NB4 (cell line): ENCODE results near the gene ZSWIM8.
A peak's percentile ranks its signal among the peaks of the same experiment; 100 is the strongest.

Source experiments
- DNase-seq: peaks from one replicate; pipeline ENCODE4 v3.0.0; 2010; ENCODE audit warnings: low read depth
- H3K4me3 ChIP-seq: one replicate; pipeline ENCODE4 v1.5.1; 2011; ENCODE audit warnings: mild to moderate bottlenecking, low read depth, low read length, moderate library complexity
- MYC ChIP-seq: IDR thresholded peaks from 2 replicates; pipeline ENCODE4 v1.6.1; 2011; ENCODE audit warnings: low read depth, low read length
- POLR2A ChIP-seq: IDR thresholded peaks from 2 replicates; pipeline ENCODE4 v1.6.1; 2011; ENCODE audit warnings: mild to moderate bottlenecking; ENCODE audit not compliant: insufficient read length; ENCODE audit errors: extremely low read depth
- TF ChIP-seq, protein P1 (sequence below): IDR thresholded peaks from one replicate; pipeline ENCODE4 v1.5.1; 2012; ENCODE audit warnings: low read depth, low read length
- TF ChIP-seq, protein P2 (sequence below): IDR thresholded peaks from 2 replicates; pipeline ENCODE4 v1.6.1; 2011; ENCODE audit warnings: low read depth, low read length

The ZSWIM8 gene

DNA sequence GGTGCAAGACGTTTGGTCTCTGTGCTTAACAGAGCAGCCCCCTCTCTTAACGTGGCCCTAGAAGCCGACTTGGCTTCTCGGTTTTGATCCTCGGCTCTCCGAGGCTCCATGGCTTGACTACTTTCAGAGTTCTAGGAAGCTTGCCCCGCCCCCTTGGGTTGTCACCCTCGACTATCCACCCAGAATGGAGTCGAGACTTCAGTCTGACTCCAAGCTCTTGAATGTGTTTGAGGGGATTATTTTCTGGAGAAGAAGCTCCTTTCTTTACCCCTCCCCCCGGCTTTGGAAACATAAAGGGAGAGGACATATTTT lies 40.8 kb upstream of the ZSWIM8 start:
- TF ChIP-seq, protein P1, sequence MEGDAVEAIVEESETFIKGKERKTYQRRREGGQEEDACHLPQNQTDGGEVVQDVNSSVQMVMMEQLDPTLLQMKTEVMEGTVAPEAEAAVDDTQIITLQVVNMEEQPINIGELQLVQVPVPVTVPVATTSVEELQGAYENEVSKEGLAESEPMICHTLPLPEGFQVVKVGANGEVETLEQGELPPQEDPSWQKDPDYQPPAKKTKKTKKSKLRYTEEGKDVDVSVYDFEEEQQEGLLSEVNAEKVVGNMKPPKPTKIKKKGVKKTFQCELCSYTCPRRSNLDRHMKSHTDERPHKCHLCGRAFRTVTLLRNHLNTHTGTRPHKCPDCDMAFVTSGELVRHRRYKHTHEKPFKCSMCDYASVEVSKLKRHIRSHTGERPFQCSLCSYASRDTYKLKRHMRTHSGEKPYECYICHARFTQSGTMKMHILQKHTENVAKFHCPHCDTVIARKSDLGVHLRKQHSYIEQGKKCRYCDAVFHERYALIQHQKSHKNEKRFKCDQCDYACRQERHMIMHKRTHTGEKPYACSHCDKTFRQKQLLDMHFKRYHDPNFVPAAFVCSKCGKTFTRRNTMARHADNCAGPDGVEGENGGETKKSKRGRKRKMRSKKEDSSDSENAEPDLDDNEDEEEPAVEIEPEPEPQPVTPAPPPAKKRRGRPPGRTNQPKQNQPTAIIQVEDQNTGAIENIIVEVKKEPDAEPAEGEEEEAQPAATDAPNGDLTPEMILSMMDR: no peak
- TF ChIP-seq, protein P2, sequence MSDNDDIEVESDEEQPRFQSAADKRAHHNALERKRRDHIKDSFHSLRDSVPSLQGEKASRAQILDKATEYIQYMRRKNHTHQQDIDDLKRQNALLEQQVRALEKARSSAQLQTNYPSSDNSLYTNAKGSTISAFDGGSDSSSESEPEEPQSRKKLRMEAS: no peak
- TF ChIP-seq MYC (no peak), POLR2A (no peak)
- H3K4me3 ChIP-seq: peak overlapping the region; percentile 89
- DNase-seq: peak; percentile 69

DNA sequence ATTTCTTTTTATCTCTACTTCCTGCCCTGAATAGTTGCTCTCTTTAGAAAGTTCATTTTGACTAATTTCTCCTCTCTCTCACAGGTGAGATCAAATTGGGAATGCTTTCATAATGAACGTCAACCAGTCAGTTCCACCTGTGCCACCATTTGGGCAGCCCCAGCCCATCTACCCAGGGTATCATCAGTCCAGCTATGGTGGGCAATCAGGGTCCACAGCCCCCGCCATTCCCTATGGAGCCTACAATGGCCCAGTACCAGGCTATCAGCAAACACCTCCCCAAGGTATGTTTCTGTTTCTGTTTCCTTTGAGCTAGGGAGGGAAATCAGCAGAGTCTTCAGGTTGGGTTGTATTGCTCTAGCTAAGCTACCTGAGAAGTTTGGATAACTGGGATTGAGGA lies 38.7 kb upstream of the ZSWIM8 start:
- DNase-seq: no peak
- no peak for TF ChIP-seq POLR2A
- H3K4me3 ChIP-seq: peak overlapping the region; percentile 1

DNA sequence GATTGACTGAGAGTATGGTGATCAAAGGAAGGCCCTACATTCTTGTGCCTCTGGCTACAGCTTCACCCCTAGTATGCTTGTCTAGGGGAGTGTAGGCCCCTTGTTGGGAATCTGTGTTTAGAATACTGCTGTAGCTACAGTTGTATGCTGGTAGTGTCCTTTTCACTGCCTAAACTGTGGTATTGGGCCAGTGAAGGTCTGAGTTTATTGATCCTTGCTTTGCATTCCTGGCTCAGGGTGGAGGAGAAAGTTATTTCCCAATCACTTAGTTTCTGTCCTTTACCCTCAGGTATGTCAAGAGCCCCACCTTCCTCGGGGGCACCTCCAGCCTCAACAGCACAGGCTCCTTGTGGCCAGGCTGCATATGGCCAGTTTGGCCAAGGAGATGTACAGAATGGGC lies 34.6 kb upstream of the ZSWIM8 start:
- TF ChIP-seq MYC: no peak
- TF ChIP-seq POLR2A: no peak
- TF ChIP-seq, protein P2: no peak
- TF ChIP-seq, protein P1: no peak
- DNase-seq: no peak
- H3K4me3 ChIP-seq: no peak overlapping the region

DNA sequence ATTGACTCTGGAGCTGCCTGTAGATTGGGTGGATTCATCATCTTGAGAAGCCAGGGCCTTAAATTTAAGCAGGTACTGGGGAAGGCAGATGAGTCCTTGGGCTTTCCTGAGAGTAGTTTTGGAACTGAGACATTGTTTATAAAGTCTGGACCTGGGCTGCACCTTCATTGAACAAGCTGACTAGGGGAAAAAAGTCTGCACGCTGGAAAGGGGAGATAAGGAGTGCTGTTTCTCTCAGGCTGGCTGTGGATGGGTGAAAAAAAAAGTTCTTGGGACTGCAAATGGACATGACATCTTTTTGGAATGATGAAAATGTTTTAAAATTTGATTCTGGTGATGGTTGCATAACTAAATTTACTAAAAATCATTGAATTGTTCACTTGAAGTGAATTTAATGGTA lies 29.2 kb upstream of the ZSWIM8 start:
- TF ChIP-seq, protein P1: no peak
- TF ChIP-seq MYC (no peak), POLR2A (no peak)
- TF ChIP-seq, protein P2: no peak
- no peak for DNase-seq
- no peak overlapping the region for H3K4me3 ChIP-seq

DNA sequence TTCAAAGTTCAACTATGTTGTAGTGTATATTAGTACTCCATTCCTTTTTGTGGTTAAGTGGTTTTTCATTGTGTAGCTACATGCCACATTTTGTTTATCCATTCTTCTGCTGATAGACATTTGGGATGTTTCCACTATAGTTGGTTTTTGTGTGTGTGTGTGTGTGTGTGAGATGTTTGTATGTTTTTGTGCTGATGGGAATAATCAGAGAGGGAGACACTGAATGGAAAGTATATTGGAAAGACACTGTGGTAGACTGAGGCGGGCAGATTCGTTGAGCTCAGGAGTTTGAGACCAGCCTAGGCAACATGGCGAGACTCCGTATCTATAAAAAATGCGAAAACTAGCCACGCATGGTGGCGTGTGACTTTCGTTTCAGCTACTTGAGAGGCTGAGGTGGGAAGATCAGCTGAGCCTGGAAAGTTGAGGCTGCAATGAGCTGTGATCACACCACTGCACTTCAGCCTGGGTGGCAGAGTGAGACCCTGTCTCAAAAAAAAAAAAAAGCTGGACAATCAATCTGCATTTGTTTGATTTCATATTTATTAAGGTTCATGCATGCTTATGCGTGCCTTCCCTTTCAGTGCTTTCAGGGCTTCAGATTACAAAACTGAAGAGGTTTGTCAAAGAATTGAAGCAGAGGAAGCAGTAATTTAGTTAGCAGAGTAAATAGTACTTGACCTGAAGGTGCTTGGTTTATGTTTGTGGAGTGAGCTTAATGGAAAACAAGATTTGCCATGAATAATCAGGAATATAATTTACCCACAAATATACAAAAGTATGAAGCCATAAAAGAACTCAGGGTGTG lies 26.5 kb upstream of the ZSWIM8 start:
- DNase-seq: no peak
- TF ChIP-seq, protein P2: no peak
- TF ChIP-seq, protein P1: no peak
- no peak for TF ChIP-seq MYC
- TF ChIP-seq POLR2A: no peak
- H3K4me3 ChIP-seq: no peak overlapping the region

DNA sequence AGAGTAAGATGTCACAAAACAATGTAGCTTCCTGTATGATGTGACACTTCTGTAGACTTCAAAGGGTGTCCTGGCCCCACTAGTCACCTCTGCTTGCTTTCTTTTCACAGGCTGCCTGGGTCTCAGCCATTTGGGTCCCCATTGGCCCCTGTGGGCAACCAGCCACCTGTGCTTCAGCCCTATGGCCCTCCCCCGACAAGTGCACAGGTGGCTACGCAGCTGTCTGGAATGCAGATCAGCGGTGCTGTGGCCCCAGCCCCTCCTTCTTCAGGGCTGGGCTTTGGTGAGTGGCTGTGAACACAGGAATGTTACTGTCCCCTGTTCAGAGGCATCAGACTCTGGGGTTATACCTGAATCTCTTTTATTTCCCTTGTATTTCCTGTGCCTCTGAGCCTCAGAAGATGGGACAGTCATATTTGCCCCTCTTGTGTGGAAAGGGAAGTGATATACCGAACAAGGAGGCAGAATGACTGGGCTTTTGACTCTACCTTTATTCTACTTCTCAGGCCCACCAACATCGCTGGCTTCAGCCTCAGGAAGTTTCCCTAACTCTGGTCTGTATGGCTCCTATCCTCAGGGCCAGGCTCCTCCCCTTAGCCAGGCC lies 25.8 kb upstream of the ZSWIM8 start:
- TF ChIP-seq, protein P2: no peak
- TF ChIP-seq POLR2A: no peak
- no peak for TF ChIP-seq MYC
- TF ChIP-seq, protein P1: no peak
- DNase-seq: no peak
- no peak overlapping the region for H3K4me3 ChIP-seq
